Activated CD4-positive, alpha-beta T cell treated with anti-CD3 and anti-CD28 coated beads for 36 hours (primary cell): Measurements from ENCODE around the gene PAIP1. TPM values are rescaled to one million over a fixed set of nuclear protein-coding genes. Genes with fewer than 3 reads are reported as not detected.
A peak's percentile ranks its signal among the peaks of the same experiment; 100 is the strongest.
"Not testable (repeated sequence)": the region's sequence is repeated elsewhere in the genome, so short reads cannot be mapped to it uniquely, and the experiment has no call there.

Experiments used
- ATAC-seq: fragments of 200-7000 bp; cut with Tn5 transposase; one replicate; pipeline ENCODE4 v1.10.0; 2021; ENCODE audit warnings: mild to moderate bottlenecking, moderate library complexity
- CTCF ChIA-PET: fragments of 350-600 bp; sonication (Branson Sonifier 250); formaldehyde crosslinking; loops from one replicate; lab custom pipeline; 2021; ENCODE audit warnings: antibody characterized with exemption; lab: Charles Lee
- POLR2A ChIA-PET: fragments of 350-600 bp; sonication (Branson Sonifier 250); formaldehyde crosslinking; loops from one replicate; lab custom pipeline; 2021; ENCODE audit warnings: antibody characterized with exemption, inconsistent platforms; lab: Charles Lee
- DNase-seq: peaks from one replicate; pipeline ENCODE4 v3.0.0-alpha.2; 2020
- H3K27ac Mint-ChIP-seq: one replicate; pipeline ENCODE4 v1.8.0; 2021; ENCODE audit warnings: mixed read lengths
- H3K27me3 Mint-ChIP-seq: one replicate; pipeline ENCODE4 v1.8.0; 2021; ENCODE audit warnings: mixed read lengths
- H3K36me3 Mint-ChIP-seq: one replicate; pipeline ENCODE4 v1.8.0; 2021; ENCODE audit warnings: low read depth, mixed read lengths
- H3K4me1 Mint-ChIP-seq: one replicate; pipeline ENCODE4 v1.8.0; 2021; ENCODE audit warnings: mixed read lengths
- H3K4me3 Mint-ChIP-seq: one replicate; pipeline ENCODE4 v1.8.0; 2021; ENCODE audit warnings: mild to moderate bottlenecking, moderate library complexity, mixed read lengths
- H3K9me3 Mint-ChIP-seq: one replicate; pipeline ENCODE4 v1.8.0; 2021; ENCODE audit warnings: low read depth, mixed read lengths
- intact Hi-C, 2 experiments: fragments of 100-400 bp; cut with DNase I in 1 of 2; cut with micrococcal nuclease in 1 of 2; formaldehyde crosslinking; loops; one replicate each; pipeline versions ENCODE4 v1.14.2 to v1.15.1; 2022 to 2024; cut with DNase I, micrococcal nuclease
- total RNA-seq, 2 experiments: library from RNA; stranded (reverse); gene quantifications; one replicate each; pipeline ENCODE4 v1.2.3, GENCODE V29; 2021

The PAIP1 gene, protein sequence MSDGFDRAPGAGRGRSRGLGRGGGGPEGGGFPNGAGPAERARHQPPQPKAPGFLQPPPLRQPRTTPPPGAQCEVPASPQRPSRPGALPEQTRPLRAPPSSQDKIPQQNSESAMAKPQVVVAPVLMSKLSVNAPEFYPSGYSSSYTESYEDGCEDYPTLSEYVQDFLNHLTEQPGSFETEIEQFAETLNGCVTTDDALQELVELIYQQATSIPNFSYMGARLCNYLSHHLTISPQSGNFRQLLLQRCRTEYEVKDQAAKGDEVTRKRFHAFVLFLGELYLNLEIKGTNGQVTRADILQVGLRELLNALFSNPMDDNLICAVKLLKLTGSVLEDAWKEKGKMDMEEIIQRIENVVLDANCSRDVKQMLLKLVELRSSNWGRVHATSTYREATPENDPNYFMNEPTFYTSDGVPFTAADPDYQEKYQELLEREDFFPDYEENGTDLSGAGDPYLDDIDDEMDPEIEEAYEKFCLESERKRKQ
- total RNA-seq = 10 to 100 TPM; 51.7 to 55.1 TPM

DNA sequence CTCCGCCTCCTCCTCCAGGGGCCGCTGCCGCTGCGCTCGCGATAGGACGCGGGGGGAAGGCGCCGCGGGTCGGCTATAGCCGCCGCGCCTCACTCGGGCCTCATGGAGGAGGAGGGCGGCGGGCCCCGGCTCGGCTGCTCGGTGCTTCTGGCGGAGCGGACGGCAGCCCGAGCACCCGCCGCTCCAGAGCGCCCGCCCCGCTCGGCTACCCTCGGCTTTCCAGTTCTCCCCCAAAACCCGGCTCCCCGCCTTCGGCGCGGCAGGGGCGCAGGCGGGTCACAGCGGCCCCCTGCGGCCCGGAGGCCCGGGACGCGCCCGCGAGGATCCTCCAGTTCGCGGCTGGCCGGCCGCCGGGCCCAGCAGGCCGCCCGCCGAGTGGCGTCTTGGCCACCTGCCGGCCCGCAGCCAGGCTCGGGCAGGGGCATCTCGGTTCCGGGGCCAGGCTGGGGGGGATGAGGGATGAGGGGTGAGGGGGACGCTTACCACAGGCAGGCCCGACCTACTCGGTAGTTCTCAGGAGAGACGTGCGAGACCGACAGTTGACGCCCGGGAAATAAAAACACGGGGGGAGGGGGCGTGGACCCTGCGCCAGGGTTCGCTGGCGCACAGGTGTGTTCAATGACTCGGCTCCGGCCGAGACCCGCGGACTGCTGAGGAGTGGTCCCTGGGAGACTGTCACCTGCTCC, at the start of gene PAIP1:
Gene PAIP1, minus strand, starts transcription at position 221 of the 686 bp plus-strand sequence. CDS start 231 bp downstream, outside the sequence.
- Mint-ChIP-seq H3K36me3 (peaks cover 5% of the 10 kb centered on the region), H3K4me3 (peak within 1 kb of the TSS; percentile 88), H3K27me3 (peaks cover 2% of the 10 kb centered on the region), H3K9me3 (no peaks in the 10 kb centered on the region), H3K27ac (peak within 1 kb of the TSS; percentile 99), H3K4me1 (peaks cover 18% of the 10 kb centered on the region)
- POLR2A ChIA-PET = interaction anchor here (0.7 to 0.9 kb wide), 3 partner anchors 46 to 73 kb away, joined by 3 to 5 read pairs (median 3); partner anchors contain the start of gene NNT
- CTCF ChIA-PET = interaction anchor here (0.6 kb wide), 1 partner anchor 12 kb away, joined by 3 read pairs; no protein-coding TSS in a partner anchor
- ATAC-seq (peak; percentile 87), DNase-seq (peak; percentile 91)
- intact Hi-C loops = loop anchor here (1.0 to 5.0 kb wide), 15 partner anchors 42 to 1653 kb away; partner anchors contain the start of genes C5orf34 (in 2 of the 2), NNT (in 2 of the 2), HMGCS1 (in 1 of the 2) and RIMOC1 (in 1 of the 2)

DNA sequence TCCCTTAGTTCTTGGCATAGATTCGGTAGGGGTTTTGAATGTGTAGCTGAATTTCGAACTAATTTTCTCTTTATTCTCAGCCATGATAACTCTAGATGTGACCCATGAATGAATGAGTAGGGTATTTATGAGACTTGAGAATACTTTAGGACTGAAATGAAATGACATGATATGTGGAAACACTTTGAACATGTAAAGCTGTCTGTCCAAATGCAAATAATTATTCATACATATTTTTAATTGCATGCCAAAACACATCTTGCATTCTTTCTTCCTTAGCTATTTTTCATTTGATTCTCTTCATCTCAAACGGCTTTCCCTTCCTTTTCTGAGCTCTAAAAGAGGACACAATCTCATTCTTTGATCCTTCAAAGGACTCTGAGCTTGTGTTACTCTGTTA, 49.5 kb upstream of the PAIP1 start:
- no peak overlapping the region for H3K27ac Mint-ChIP-seq
- no peak overlapping the region for H3K4me3 Mint-ChIP-seq
- ATAC-seq (no peak), DNase-seq (no peak)
- peaks cover 39% of the 10 kb centered on the region for H3K4me1 Mint-ChIP-seq
- intact Hi-C loops = loop anchor here (5.0 to 10.0 kb wide), 2 partner anchors 212 to 379 kb away; no protein-coding TSS in a partner anchor
- peaks cover 39% of the 10 kb centered on the region for H3K36me3 Mint-ChIP-seq
- POLR2A ChIA-PET = no interaction called here
- CTCF ChIA-PET = interaction anchor here (0.6 to 5.0 kb wide), 5 partner anchors 17 to 1302 kb away, joined by 3 to 17 read pairs (median 3); no protein-coding TSS in a partner anchor
- no peaks in the 10 kb centered on the region for H3K9me3 Mint-ChIP-seq
- H3K27me3 Mint-ChIP-seq = no peaks in the 10 kb centered on the region

DNA sequence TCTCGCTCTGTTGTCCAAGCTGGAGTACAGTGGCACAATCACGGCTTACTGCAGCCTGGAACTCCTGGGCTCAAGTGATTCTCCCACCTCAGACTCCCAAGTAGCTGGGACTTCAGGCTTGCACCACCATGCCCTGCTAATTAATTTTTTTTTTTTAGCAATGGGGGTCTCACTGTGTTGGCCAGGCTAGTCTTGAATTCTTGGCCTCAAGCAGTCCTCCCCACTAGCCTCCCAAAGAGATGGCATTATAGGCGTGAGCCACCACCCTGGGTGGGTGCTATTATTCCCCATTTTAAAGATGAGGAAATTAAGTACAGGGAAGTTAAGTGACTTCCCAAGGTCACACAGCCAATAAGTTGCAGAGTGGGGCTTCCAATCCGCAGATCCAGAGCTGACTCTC, 47.8 kb upstream of the PAIP1 start:
- ChIA-PET POLR2A (interaction anchor here (0.7 kb wide), 1 partner anchor 47 kb away, joined by 7 read pairs; no protein-coding TSS in a partner anchor), CTCF (interaction anchor here (2.8 to 5.0 kb wide), 2 partner anchors 26 to 121 kb away, joined by 15 to 17 read pairs; partner anchors contain the start of gene TMEM267)
- H3K9me3 Mint-ChIP-seq = no peaks in the 10 kb centered on the region
- no peaks in the 10 kb centered on the region for H3K27me3 Mint-ChIP-seq
- peaks cover 37% of the 10 kb centered on the region for H3K4me1 Mint-ChIP-seq
- DNase-seq = no peak
- ATAC-seq = no peak
- H3K27ac Mint-ChIP-seq = peak overlapping the region; percentile 91
- H3K4me3 Mint-ChIP-seq = peak overlapping the region; percentile 95
- H3K36me3 Mint-ChIP-seq = peaks cover 29% of the 10 kb centered on the region
- intact Hi-C loops = loop anchor here (5.0 to 10.0 kb wide), 3 partner anchors 210 to 1203 kb away; partner anchors contain the start of gene MRPS30 (in 1 of the 2)

DNA sequence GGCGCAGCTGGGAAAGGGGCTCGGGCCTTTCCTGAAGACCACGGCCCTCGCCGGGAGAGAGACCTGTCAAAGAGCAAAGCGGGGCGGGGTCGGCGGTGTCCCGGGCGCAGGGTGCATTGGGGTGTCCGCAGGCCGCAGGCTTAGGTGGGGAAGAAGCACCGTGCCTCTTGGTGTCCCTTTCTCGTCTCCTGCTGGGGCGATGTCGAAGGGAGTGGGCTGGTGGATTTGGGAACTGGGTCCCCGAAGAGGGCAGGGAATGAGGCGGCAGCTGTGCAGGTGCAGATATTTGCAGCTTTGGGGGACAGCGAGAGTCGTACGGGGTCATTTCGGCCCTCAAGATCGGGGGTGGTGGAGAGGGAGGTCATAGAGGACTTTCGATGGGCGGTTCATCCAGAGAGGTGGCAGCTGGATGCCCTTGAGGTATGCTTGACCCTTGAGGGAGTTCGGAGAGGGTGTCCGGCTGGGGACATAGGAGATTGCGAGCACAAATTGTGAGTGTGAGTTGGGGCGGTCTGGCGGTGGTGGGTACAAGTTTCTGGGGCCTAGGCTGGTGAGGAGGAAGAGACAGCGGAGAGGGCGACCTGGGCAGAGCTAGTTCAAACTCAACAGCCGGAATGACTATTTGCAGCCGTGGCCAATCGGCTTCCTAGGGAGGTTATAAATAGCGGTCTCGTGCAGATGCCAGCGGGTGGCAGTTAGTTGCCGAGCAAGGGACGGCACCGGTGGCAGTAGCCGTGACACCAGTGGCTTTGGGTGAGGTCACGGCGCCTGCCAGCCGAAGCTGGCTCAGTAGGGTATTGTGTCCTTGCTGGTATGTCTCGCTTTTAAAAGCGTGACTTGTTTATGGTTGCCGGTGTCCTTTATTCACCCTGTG, 46.7 kb upstream of the PAIP1 start:
- CTCF ChIA-PET = interaction anchor here (0.7 to 5.0 kb wide), 4 partner anchors 27 to 653 kb away, joined by 3 to 17 read pairs (median 10); partner anchors contain the start of gene TMEM267
- Mint-ChIP-seq H3K27ac (peak overlapping the region; percentile 91), H3K4me3 (peak overlapping the region; percentile 95), H3K27me3 (no peaks in the 10 kb centered on the region), H3K4me1 (peaks cover 31% of the 10 kb centered on the region), H3K36me3 (peaks cover 24% of the 10 kb centered on the region), H3K9me3 (no peaks in the 10 kb centered on the region)
- POLR2A ChIA-PET = interaction anchor here (0.8 to 2.5 kb wide), 5 partner anchors 28 to 119 kb away, joined by 3 to 18 read pairs (median 4); partner anchors contain the start of genes C5orf34 and TMEM267
- DNase-seq (peak; percentile 88), ATAC-seq (peak; percentile 83)
- intact Hi-C loops = loop anchor here (1.0 to 10.0 kb wide), 13 partner anchors 47 to 1205 kb away; partner anchors contain the start of genes MRPS30 (in 2 of the 2), NIM1K (in 1 of the 2) and ZNF131 (in 1 of the 2)

DNA sequence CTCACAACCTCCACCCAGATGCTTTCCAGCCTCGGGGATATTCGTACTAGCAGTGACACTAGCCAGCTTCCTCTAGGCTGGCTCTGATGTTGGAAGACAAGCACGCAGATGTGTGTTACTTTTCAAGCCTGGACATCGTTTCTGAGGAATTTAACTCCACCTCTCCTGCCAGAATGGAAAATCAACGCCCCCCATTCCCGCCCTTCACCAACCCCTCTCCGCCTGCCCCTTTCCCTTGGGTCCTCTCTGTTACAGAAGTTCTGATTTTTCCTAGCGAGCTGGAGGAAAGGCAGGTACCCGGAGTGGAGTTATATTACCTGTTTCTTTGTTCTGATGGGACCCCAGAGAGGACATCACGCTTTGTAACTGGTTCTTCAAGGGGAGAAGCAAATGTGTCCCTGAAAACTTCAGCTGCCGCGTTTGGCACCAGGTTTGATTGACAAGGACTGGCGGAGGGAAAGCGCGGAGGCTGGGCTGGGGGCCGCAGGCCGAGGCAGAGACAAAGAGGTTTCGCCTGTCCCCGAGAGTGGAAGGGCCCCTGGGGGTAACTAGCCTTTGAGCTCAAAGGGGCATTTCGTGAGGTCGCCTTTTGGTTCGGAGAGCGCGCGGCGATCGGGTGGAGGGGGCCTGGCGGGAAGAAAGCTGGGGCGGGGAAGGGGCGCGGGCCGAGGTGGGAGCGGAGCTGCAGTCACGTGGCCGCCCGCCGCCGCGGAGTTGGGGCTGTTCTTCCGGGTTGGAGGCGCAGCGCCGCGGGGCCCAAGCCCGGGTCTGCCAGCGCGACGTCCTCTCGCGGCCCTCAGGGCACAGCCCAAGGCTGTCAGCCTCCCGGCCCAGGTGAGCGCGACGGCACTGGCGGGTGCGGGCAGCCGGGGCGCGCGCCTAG, 45.8 kb upstream of the PAIP1 start, which contains the start of gene NNT:
Gene NNT, plus strand, starts transcription at position 720 of the 883 bp plus-strand sequence. CDS start 6,016 bp downstream, outside the sequence.
- peak; percentile 76 for ATAC-seq
- CTCF ChIA-PET = interaction anchor here (0.8 to 5.0 kb wide), 5 partner anchors 8 to 608 kb away, joined by 3 to 17 read pairs (median 6); partner anchors contain the start of gene TMEM267

DNA sequence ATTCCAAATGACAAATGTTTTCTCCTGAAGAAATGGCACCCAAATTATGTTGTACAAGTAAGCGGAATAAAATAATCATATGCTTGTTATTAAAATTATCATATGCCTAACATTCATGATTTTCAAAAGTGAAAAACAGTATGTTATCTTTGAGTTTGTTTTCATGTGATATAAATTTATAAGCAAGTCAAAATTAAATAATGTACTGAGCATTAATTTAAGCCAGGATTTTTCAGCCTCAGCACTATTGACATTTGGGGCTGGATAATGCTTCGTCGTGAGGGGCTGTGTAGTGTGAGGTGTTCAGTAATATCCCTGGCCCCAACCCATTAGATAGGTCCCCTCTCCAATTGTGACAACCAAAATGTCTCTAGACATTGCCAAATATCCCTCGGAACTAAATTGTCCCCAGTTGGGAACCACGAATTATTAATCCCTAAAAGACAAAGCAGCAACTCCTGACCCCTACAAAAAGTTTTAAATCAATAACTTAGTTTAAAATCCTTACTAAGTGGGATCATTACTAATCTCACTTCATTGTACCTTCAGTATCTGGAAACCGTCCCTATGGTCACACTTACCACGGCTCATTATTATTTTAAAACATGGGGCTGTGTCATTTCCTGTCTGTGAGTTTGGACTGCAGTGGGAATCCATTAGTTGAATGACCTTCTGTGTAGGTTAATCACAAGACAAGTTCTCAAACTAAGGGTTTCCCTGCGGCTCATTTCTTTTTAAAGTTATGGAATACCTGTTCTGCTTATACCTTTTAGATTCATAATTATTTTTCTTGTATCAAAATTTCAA, 44.8 kb upstream of the PAIP1 start:
- no peaks in the 10 kb centered on the region for H3K9me3 Mint-ChIP-seq
- no peaks in the 10 kb centered on the region for H3K27me3 Mint-ChIP-seq
- ATAC-seq (no peak), DNase-seq (no peak)
- ChIA-PET CTCF (interaction anchor here (0.9 to 5.0 kb wide), 3 partner anchors 9 to 118 kb away, joined by 3 to 17 read pairs (median 15); partner anchors contain the start of gene TMEM267), POLR2A (interaction anchor here (0.6 to 2.5 kb wide), 2 partner anchors 117 to 1172 kb away, joined by 3 to 18 read pairs; partner anchors contain the start of gene TMEM267)
- H3K36me3 Mint-ChIP-seq = peaks cover 21% of the 10 kb centered on the region
- peak overlapping the region; percentile 95 for H3K4me3 Mint-ChIP-seq
- H3K27ac Mint-ChIP-seq = peak overlapping the region; percentile 93
- intact Hi-C loops = loop anchor here (1.0 to 10.0 kb wide), 11 partner anchors 86 to 1207 kb away; partner anchors contain the start of genes MRPS30 (in 2 of the 2), C5orf34 (in 1 of the 2), NIM1K (in 1 of the 2) and ZNF131 (in 1 of the 2)
- peaks cover 24% of the 10 kb centered on the region for H3K4me1 Mint-ChIP-seq

More for the DNA sequence above, 45.8 kb upstream of the PAIP1 start, which contains the start of gene NNT:
- intact Hi-C loops = loop anchor here (1.0 to 10.0 kb wide), 14 partner anchors 46 to 1206 kb away; partner anchors contain the start of genes MRPS30 (in 2 of the 2), C5orf34 (in 1 of the 2), NIM1K (in 1 of the 2) and ZNF131 (in 1 of the 2)
- peaks cover 28% of the 10 kb centered on the region for H3K36me3 Mint-ChIP-seq
- peaks cover 29% of the 10 kb centered on the region for H3K4me1 Mint-ChIP-seq
- peak; percentile 89 for DNase-seq
- H3K9me3 Mint-ChIP-seq = no peaks in the 10 kb centered on the region
- H3K4me3 Mint-ChIP-seq = peak within 1 kb of the TSS; percentile 95
- no peaks in the 10 kb centered on the region for H3K27me3 Mint-ChIP-seq
- H3K27ac Mint-ChIP-seq = peak within 1 kb of the TSS; percentile 93
- POLR2A ChIA-PET = interaction anchor here (0.6 to 2.5 kb wide), 8 partner anchors 28 to 1171 kb away, joined by 3 to 18 read pairs (median 4); partner anchors contain the start of genes C5orf34 and TMEM267

DNA sequence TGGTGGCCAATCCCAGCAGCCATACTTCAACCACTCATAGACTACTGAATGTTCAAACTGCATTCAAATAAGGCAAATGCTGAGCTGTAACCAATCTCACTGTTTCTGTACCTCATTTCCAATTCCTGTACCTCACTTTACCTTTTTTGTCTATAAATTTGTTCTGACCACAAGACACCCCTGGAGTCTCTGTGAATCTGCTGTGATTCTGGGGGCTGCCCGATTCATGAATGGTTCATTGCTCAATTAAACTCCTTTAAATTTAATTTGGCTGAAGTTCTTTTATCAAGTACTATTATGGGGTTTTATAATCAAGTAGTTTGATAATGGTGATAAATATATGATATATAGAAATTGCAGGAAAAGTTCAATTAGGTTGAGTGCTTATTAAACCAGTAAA, 42.0 kb upstream of the PAIP1 start:
- peaks cover 12% of the 10 kb centered on the region for H3K4me1 Mint-ChIP-seq
- DNase-seq, H3K27me3 Mint-ChIP-seq, POLR2A ChIA-PET, H3K4me3 Mint-ChIP-seq, ATAC-seq, intact Hi-C loops, H3K9me3 Mint-ChIP-seq, H3K36me3 Mint-ChIP-seq, H3K27ac Mint-ChIP-seq: not testable (repeated sequence)
- CTCF ChIA-PET = interaction anchor here (1.0 kb wide), 1 partner anchor 31 kb away, joined by 3 read pairs; no protein-coding TSS in a partner anchor

DNA sequence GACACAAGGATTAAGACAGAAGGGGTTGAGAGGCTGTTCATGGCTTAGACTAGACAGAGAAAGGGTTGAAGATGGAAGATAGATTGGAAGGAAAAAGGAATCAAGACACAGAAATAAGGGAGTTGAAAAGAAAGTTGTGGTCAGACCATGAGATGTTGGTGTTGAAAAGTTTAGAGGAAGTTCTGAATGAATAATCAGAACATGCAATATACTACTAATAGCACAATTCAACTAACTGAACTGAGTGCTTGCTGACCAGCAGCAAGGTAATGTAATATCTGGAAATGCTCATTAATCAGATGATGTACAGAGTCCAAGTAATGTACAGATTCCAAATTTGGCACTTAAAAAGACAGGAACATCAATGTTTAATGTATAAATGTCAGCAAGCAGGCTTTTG, 35.5 kb upstream of the PAIP1 start:
- ChIA-PET CTCF (interaction anchor here (0.6 kb wide), 1 partner anchor 12 kb away, joined by 3 read pairs; no protein-coding TSS in a partner anchor), POLR2A (no interaction called here)
- Mint-ChIP-seq H3K27ac (no peak overlapping the region), H3K27me3 (no peaks in the 10 kb centered on the region), H3K36me3 (peaks cover 6% of the 10 kb centered on the region), H3K4me1 (no peaks in the 10 kb centered on the region), H3K4me3 (no peak overlapping the region), H3K9me3 (no peaks in the 10 kb centered on the region)
- DNase-seq (no peak), ATAC-seq (no peak)
- intact Hi-C loops = no loop called here
